ENCODE data around the gene TRAF6. TPM values are rescaled to one million over a fixed set of nuclear protein-coding genes. Genes with fewer than 3 reads are reported as not detected.

Gene TRAF6
- total and polyA plus RNA-seq, 2 donors from 2014 or later = 4.0 to 16.5 TPM

DNA sequence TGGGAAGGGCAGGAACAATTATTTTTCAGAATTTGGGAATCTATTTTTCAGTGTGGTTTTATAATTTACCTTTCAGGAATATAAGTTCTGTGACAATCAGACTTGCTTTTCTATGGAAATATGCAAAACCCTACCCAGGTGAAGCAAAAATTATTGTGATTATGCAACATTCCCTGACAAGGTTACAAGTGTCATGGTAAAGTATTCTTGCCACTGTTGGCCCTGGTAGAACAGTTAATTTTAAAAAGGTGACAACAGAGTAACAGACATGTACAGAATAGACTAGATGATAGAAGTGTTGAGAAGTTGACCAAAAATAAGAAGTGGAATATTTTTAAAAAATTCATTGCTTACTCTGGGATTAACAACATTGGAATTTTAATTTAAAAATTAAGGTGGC, 29.2 kb downstream of the TRAF6 start:
- H3K4me1 ChIP-seq (ENCODE audit: control insufficient read depth in 2 of 3, insufficient read depth in 2 of 3, low read depth in 1 of 3, low read length in 3 of 3) = no peaks in the 10 kb centered on the region
- TF ChIP-seq, protein P1, sequence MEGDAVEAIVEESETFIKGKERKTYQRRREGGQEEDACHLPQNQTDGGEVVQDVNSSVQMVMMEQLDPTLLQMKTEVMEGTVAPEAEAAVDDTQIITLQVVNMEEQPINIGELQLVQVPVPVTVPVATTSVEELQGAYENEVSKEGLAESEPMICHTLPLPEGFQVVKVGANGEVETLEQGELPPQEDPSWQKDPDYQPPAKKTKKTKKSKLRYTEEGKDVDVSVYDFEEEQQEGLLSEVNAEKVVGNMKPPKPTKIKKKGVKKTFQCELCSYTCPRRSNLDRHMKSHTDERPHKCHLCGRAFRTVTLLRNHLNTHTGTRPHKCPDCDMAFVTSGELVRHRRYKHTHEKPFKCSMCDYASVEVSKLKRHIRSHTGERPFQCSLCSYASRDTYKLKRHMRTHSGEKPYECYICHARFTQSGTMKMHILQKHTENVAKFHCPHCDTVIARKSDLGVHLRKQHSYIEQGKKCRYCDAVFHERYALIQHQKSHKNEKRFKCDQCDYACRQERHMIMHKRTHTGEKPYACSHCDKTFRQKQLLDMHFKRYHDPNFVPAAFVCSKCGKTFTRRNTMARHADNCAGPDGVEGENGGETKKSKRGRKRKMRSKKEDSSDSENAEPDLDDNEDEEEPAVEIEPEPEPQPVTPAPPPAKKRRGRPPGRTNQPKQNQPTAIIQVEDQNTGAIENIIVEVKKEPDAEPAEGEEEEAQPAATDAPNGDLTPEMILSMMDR (IDR thresholded peaks at IDR 0.05; ENCODE audit: borderline replicate concordance, extremely low read depth, insufficient read depth) = no peak
- FAIRE-seq (no peak), DNase-seq (no peak)
- no peak overlapping the region for H3K27ac ChIP-seq (ENCODE audit: low read depth in 2 of 2, low read length in 2 of 2)
- intact Hi-C loops (cut with DNase I) = no loop called here
- no peak overlapping the region for H3K4me3 ChIP-seq (ENCODE audit: low read length in 3 of 3)
- no peaks in the 10 kb centered on the region for H3K9me3 ChIP-seq (ENCODE audit: control insufficient read depth in 2 of 3, insufficient read depth in 1 of 3, low read length in 3 of 3)
- no peak overlapping the region for H3K9ac ChIP-seq (ENCODE audit: low read length in 3 of 3)
- peaks cover 0 to 9% (median 6%) of the 10 kb centered on the region in 3 donors for H3K36me3 ChIP-seq (ENCODE audit: control insufficient read depth in 2 of 3, insufficient read depth in 3 of 3, low read length in 3 of 3)
- no peaks in the 10 kb centered on the region for H3K27me3 ChIP-seq (ENCODE audit: control insufficient read depth, insufficient read depth, low read length)

DNA sequence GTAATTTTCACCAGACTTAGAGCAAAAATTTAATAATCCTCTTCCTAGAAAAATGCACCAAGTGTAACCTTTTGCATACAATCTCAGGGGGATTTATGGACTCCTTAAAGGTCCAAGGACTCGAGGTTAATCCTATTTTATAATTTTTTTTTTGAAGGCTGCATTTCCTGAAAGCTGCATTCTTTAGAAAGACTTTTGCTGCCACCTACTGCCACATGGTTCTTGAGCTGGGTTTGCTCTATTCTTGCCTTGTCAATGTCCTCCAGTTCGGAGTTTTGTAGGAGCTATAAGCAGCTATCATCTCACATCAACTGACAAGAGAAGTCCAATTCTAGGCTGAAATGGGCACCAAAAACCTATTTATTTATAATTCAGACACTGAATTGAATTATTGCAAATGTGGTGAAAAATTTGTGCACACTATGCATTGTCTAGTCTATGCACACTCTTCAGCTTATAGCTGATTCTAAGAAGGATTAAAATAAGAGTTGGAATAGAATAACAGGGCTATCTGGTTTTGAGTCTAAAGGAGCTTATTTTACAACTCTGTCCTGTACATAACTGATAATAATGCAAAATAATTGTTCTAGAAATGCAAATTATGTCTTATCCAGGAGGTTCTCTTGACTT, 31.3 kb downstream of the TRAF6 start:
- Histone ChIP-seq H3K4me1 (ENCODE audit: control insufficient read depth in 2 of 3, insufficient read depth in 2 of 3, low read depth in 1 of 3, low read length in 3 of 3) (no peaks in the 10 kb centered on the region), H3K9me3 (ENCODE audit: control insufficient read depth in 2 of 3, insufficient read depth in 1 of 3, low read length in 3 of 3) (no peaks in the 10 kb centered on the region), H3K27me3 (ENCODE audit: control insufficient read depth, insufficient read depth, low read length) (no peaks in the 10 kb centered on the region), H3K36me3 (ENCODE audit: control insufficient read depth in 2 of 3, insufficient read depth in 3 of 3, low read length in 3 of 3) (no peaks in the 10 kb centered on the region), H3K27ac (ENCODE audit: low read depth in 2 of 2, low read length in 2 of 2) (no peak overlapping the region), H3K4me3 (ENCODE audit: low read length in 3 of 3) (no peak overlapping the region), H3K9ac (ENCODE audit: low read length in 3 of 3) (no peak overlapping the region)
- TF ChIP-seq, protein P1 (IDR thresholded peaks at IDR 0.05; ENCODE audit: borderline replicate concordance, extremely low read depth, insufficient read depth) = peak; percentile 75
- DNase-seq = peak in 3 of 5 donors; percentile 53 to 85 (median 81)
- intact Hi-C loops (cut with DNase I) = loop anchor here (10.0 kb wide), 1 partner anchor 184 kb away; the partner anchor contains the start of gene PRR5L
- peak; percentile 68 for FAIRE-seq

DNA sequence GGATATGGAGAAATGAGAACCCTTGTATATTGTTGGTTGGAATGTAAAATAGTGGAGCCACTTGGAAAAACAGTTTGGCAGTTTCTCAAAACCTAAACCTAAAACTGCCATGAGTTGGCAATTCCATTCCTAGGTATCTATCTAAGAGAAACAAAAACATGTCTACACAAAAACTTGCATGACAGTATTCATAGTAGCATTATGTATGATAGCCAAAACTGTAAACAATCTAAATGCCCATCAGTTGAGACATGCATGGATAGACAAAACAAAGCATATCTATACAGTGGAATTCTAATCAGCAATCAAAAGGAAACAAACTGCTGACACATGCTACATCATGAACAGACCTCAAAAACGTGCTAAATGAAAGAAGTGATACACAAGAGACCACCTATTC, 34.9 kb downstream of the TRAF6 start:
- TF ChIP-seq, protein P1 (IDR thresholded peaks at IDR 0.05; ENCODE audit: borderline replicate concordance, extremely low read depth, insufficient read depth) = no peak
- no peaks in the 10 kb centered on the region for H3K27me3 ChIP-seq (ENCODE audit: control insufficient read depth, insufficient read depth, low read length)
- FAIRE-seq (no peak), DNase-seq (no peak)
- no peak overlapping the region for H3K4me3 ChIP-seq (ENCODE audit: low read length in 3 of 3)
- H3K27ac ChIP-seq (ENCODE audit: low read depth in 2 of 2, low read length in 2 of 2) = no peak overlapping the region
- H3K4me1 ChIP-seq (ENCODE audit: control insufficient read depth in 2 of 3, insufficient read depth in 2 of 3, low read depth in 1 of 3, low read length in 3 of 3) = no peaks in the 10 kb centered on the region
- intact Hi-C loops (cut with DNase I) = loop anchor here (10.0 kb wide), 1 partner anchor 180 kb away; the partner anchor contains the start of gene PRR5L
- H3K36me3 ChIP-seq (ENCODE audit: control insufficient read depth in 2 of 3, insufficient read depth in 3 of 3, low read length in 3 of 3) = no peaks in the 10 kb centered on the region
- H3K9ac ChIP-seq (ENCODE audit: low read length in 3 of 3) = no peak overlapping the region
- no peaks in the 10 kb centered on the region for H3K9me3 ChIP-seq (ENCODE audit: control insufficient read depth in 2 of 3, insufficient read depth in 1 of 3, low read length in 3 of 3)

Measured in kidney (tissue), 14 donors.